D721Med (cell line): ENCODE measurements around the gene HACD2.

Source experiments
- DNase-seq: peaks from one replicate; pipeline ENCODE4 v3.0.0; 2011; ENCODE audit warnings: low spot score; ENCODE audit not compliant: insufficient read length
- FAIRE-seq: peaks from 2 replicates; lab custom pipeline; 2011; peaks lifted over from hg19 to GRCh38; lab: Jason Lieb, UNC
- CTCF ChIP-seq: IDR thresholded peaks from 2 replicates; pipeline ENCODE4 v1.5.1; 2012; ENCODE audit warnings: mild to moderate bottlenecking, control low read depth; ENCODE audit not compliant: insufficient read depth; ENCODE audit errors: missing control alignments

HACD2 gene

GRCh38 chr3:123584284-123584987 lies 417 bp downstream of the HACD2 start:
- DNase-seq (no peak), FAIRE-seq (no peak)
- TF ChIP-seq CTCF, result no peak

GRCh38 chr3:123583561-123583960 lies 1.3 kb downstream of the HACD2 start:
- TF ChIP-seq CTCF, result no peak
- DNase-seq (no peak), FAIRE-seq (no peak)

- no peak for TF ChIP-seq CTCF
- FAIRE-seq (no peak), DNase-seq (no peak)
These were observed 2.5 kb downstream of the HACD2 start for GRCh38 chr3:123582315-123582714.

GRCh38 chr3:123576122-123576521 lies 8.7 kb downstream of the HACD2 start:
- TF ChIP-seq CTCF, result no peak
- no peak for DNase-seq
- no peak for FAIRE-seq

GRCh38 chr3:123571973-123572365 lies 12.9 kb downstream of the HACD2 start:
- no peak for TF ChIP-seq CTCF
- DNase-seq, result no peak
- FAIRE-seq, result peak; percentile 25

- FAIRE-seq (no peak), DNase-seq (no peak)
These were observed 13.4 kb downstream of the HACD2 start for GRCh38 chr3:123571264-123571972.

More at GRCh38 chr3:123571264-123571972, 13.4 kb downstream of the HACD2 start:
- no peak for TF ChIP-seq CTCF
